Tibial nerve (tissue), 4 donors: ENCODE data around the gene MPZL1.

Experiments used
- CTCF ChIP-seq, 5 experiments: fragments of 200-600 bp in 3 of 5; fragments of 450-650 bp in 2 of 5; sonication (generic) in 3 of 5; IDR thresholded peaks; one replicate each; pipeline ENCODE4 v1.5.1; 2016 to 2019; ENCODE audit warnings: antibody characterized with exemption in 5 of 5, mild to moderate bottlenecking in 3 of 5, moderate library complexity in 2 of 5
- EP300 ChIP-seq, 2 donors: sonication (generic); formaldehyde crosslinking; IDR thresholded peaks; one replicate each; pipeline ENCODE4 v1.6.1; 2017; ENCODE audit warnings: antibody characterized with exemption in 2 of 2, mild to moderate bottlenecking in 1 of 2
- POLR2A ChIP-seq, 2 donors: fragments of 450-650 bp; IDR thresholded peaks; one replicate each; pipeline ENCODE4 v1.6.1; 2017; ENCODE audit warnings: antibody characterized with exemption in 2 of 2, mild to moderate bottlenecking in 2 of 2, moderate library complexity in 2 of 2

GRCh38 chr1:167777269-167777650, 55.5 kb downstream of the MPZL1 start:
- TF ChIP-seq POLR2A (IDR thresholded peaks at IDR 0.05) = no peak
- TF ChIP-seq CTCF (IDR thresholded peaks at IDR 0.05) = no peak
- no peak for TF ChIP-seq EP300 (IDR thresholded peaks at IDR 0.05)
